Right lobe of liver (tissue), 6 donors: ENCODE results near the gene URGCP. TPM values are rescaled to one million over a fixed set of nuclear protein-coding genes. Genes with fewer than 3 reads are reported as not detected.

ENCODE experiments used
- ATAC-seq, 4 donors: fragments of 200-7000 bp; cut with Tn5 transposase; one replicate each; pipeline ENCODE4 v1.9.1; 2020; ENCODE audit warnings: mild to moderate bottlenecking in 4 of 4, moderate library complexity in 4 of 4
- DNase-seq, 3 donors: peaks; one replicate each; pipeline ENCODE4 v3.0.0-alpha.2; 2020
- H3K27ac ChIP-seq, 3 donors: fragments of 200-600 bp; one replicate each; pipeline ENCODE4 v1.8.0; 2022
- H3K27me3 ChIP-seq, 2 donors: fragments of 200-600 bp; one replicate each; pipeline ENCODE4 v1.8.0; 2022
- H3K36me3 ChIP-seq, 4 donors: fragments of 200-600 bp; sonication (generic) in 1 of 4; one replicate each; pipeline versions ENCODE4 v1.5.1 to v1.8.0; 2017 to 2022; ENCODE audit warnings: control low read depth in 1 of 4
- H3K4me1 ChIP-seq, 4 donors: fragments of 200-600 bp; sonication (generic) in 1 of 4; one replicate each; pipeline versions ENCODE4 v1.5.1 to v1.8.0; 2017 to 2022; ENCODE audit warnings: control low read depth in 1 of 4
- H3K4me3 ChIP-seq, 3 donors: fragments of 200-600 bp; one replicate each; pipeline ENCODE4 v1.8.0; 2022
- H3K9me3 ChIP-seq, 4 donors: fragments of 200-600 bp; sonication (generic) in 1 of 4; one replicate each; pipeline versions ENCODE4 v1.5.1 to v1.8.0; 2017 to 2022; ENCODE audit warnings: control low read depth in 1 of 4
- CTCF ChIP-seq, 4 donors: fragments of 200-600 bp in 3 of 4; fragments of 450-650 bp in 1 of 4; IDR thresholded peaks; one replicate each; pipeline versions ENCODE4 v1.5.1 to v1.8.0; 2016 to 2022; ENCODE audit warnings: antibody characterized with exemption in 4 of 4, mild to moderate bottlenecking in 2 of 4
- POLR2A ChIP-seq: fragments of 450-650 bp; IDR thresholded peaks from one replicate; pipeline ENCODE4 v1.6.1; 2017; ENCODE audit warnings: antibody characterized with exemption, mild to moderate bottlenecking
- WGBS: methylation state at CpG from one replicate; pipeline ENCODE4 v1.1.6; 2018; ENCODE audit warnings: low coverage, low lambda C conversion rate; ENCODE audit not compliant: insufficient coverage; ENCODE audit errors: missing lambda C conversion rate; 5-methylcytosine and 5-hydroxymethylcytosine counted together
- intact Hi-C, 2 donors: fragments of 100-400 bp; cut with DNase I; formaldehyde crosslinking; loops; one replicate each; pipeline versions ENCODE4 v1.11.2 to v1.14.1; 2022
- total RNA-seq, 6 experiments: library from RNA; depleted of rRNA in 2 of 6; stranded (reverse); fragments of >200 nt in 2 of 6; fragmentation: NEBNext Ultra II Directional in 3 of 6; extraction: Animal tissue kit (Norgen Biotek cat#: 25700) in 3 of 6; gene quantifications; one replicate each; pipeline versions ENCODE4 v1.1.0 to v1.2.4, GENCODE V29; 2016 to 2023
- donor health status: DM: no; HTN: yes; CAD: no.
- donor health status: DM: no; HTN: no; CAD: no.
- donor health status: DM: no; HTN: no; CAD: no.
- donor health status: DM: no; HTN: yes; CAD: no.
- donor health status: DM: no; HTN: yes; CAD: no.

URGCP gene
- total RNA-seq, 6 experiments from 2014 or later, result 13.7 to 32.2 (median 25.2) TPM

- Histone ChIP-seq H3K4me1 (peaks cover 0 to 13% (median 5%) of the 10 kb centered on the region in 4 donors), H3K27me3 (no peaks in the 10 kb centered on the region), H3K4me3 (peak within 1 kb of the TSS; percentile 61 to 82 (median 73)), H3K27ac (peak within 1 kb of the TSS; percentile 14 to 63 (median 61)), H3K9me3 (no peaks in the 10 kb centered on the region), H3K36me3 (peaks cover 0 to 11% (median 5%) of the 10 kb centered on the region in 4 donors)
- intact Hi-C loops, result no loop called here
- peak; percentile 96 to 97 (median 97) for DNase-seq
- ATAC-seq, result peak; percentile 99 to 100 (median 100)
- under 1% methylated on average over 22 of the region's 81 CpGs for WGBS
- TF ChIP-seq POLR2A (peak; percentile 20), CTCF (IDR thresholded peaks at IDR 0.05) (no peak)
Measured at GRCh38 chr7:43869006-43869866, 37.2 kb downstream of the URGCP start, which contains the start of gene MRPS24. Gene MRPS24 (minus strand): TSS chr7:43869517. CDS start chr7:43869495, 22 bp downstream.

DNA sequence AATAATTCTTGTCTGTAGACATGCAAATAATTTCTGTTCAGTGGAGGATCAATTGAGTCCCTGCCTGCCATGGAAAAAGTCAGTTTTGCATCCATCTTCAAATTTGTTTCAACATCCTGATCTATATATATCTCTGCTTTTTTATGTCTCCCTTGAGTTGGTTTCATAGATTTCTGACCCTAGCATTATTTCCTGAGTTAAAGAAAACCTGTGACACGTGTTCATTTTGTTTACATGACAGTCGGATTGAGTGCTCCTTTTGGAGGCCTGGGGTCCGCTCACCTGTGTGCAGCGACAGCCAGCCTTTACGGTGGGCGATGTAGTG, 37.8 kb downstream of the URGCP start:
- ATAC-seq, result peak in 2 of 4 donors; percentile 5 to 7
- no peak for DNase-seq
- Histone ChIP-seq H3K27ac (peak overlapping the region in 2 of 3 donors; percentile 38 to 63), H3K4me1 (peaks cover 0 to 13% (median 5%) of the 10 kb centered on the region in 4 donors), H3K9me3 (no peaks in the 10 kb centered on the region), H3K36me3 (peaks cover 0 to 11% (median 5%) of the 10 kb centered on the region in 4 donors), H3K4me3 (peak overlapping the region; percentile 61 to 82 (median 73)), H3K27me3 (no peaks in the 10 kb centered on the region)
- no peak for TF ChIP-seq POLR2A
- TF ChIP-seq CTCF (IDR thresholded peaks at IDR 0.05), result no peak
- intact Hi-C loops, result no loop called here
- 0% methylated on average over 6 of the region's 6 CpGs for WGBS

DNA sequence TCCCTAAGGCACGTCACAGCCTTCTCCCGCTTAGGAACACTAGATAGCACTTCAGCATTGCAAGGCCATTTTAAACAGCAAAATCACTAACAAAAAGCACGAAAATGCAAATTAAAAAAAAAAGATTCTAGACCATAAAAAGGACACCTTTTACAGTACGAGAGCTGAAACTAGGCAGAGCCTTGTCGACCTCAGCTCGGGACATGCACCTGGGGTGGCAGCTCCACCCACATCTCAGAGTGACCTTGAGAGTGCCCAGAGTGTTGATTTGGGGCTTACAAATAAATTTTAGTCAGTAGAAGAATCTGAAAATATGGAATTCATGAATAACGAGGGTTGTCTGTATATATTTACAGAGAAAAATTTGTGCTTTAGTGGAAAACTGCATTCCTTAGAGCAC, 38.2 kb downstream of the URGCP start:
- Histone ChIP-seq H3K4me3 (peak overlapping the region; percentile 61 to 82 (median 73)), H3K27me3 (no peaks in the 10 kb centered on the region), H3K27ac (no peak overlapping the region), H3K4me1 (peaks cover 0 to 13% (median 5%) of the 10 kb centered on the region in 4 donors), H3K9me3 (no peaks in the 10 kb centered on the region), H3K36me3 (peaks cover 0 to 11% (median 5%) of the 10 kb centered on the region in 4 donors)
- ATAC-seq (no peak), DNase-seq (no peak)
- 48% methylated on average over 7 of the region's 7 CpGs for WGBS
- TF ChIP-seq CTCF (IDR thresholded peaks at IDR 0.05) (no peak), POLR2A (no peak)
- intact Hi-C loops, result no loop called here

- 71% methylated on average over 3 of the region's 3 CpGs for WGBS
- Histone ChIP-seq H3K27me3 (no peaks in the 10 kb centered on the region), H3K9me3 (no peaks in the 10 kb centered on the region), H3K36me3 (peaks cover 0 to 11% (median 5%) of the 10 kb centered on the region in 4 donors), H3K27ac (no peak overlapping the region), H3K4me1 (peaks cover 0 to 13% (median 5%) of the 10 kb centered on the region in 4 donors), H3K4me3 (no peak overlapping the region)
- DNase-seq, result no peak
- no peak for ATAC-seq
- TF ChIP-seq POLR2A (no peak), CTCF (IDR thresholded peaks at IDR 0.05) (no peak)
- intact Hi-C loops, result no loop called here
Measured at GRCh38 chr7:43865277-43865676, 41.1 kb downstream of the URGCP start.
